Vagina (tissue), 2 donors: ENCODE measurements around the gene TSEN2.

Experiments used
- CTCF ChIP-seq, 3 experiments: fragments of 450-650 bp in 2 of 3; fragments of 200-600 bp in 1 of 3; sonication (generic) in 1 of 3; IDR thresholded peaks; one replicate each; pipeline ENCODE4 v1.5.1; 2017 to 2019; ENCODE audit warnings: antibody characterized with exemption in 3 of 3, mild to moderate bottlenecking in 2 of 3, moderate library complexity in 2 of 3
- POLR2AphosphoS5 ChIP-seq, 2 donors: sonication (generic); formaldehyde crosslinking; IDR thresholded peaks; one replicate each; pipeline ENCODE4 v1.9.0; 2017; ENCODE audit warnings: antibody characterized with exemption in 2 of 2, mild to moderate bottlenecking in 2 of 2, low read depth in 1 of 2; ENCODE audit not compliant: insufficient read depth in 1 of 2

GRCh38 chr3:12443781-12444522, 40.3 kb upstream of the TSEN2 start:
- no peak for TF ChIP-seq CTCF (IDR thresholded peaks at IDR 0.05)
- no peak for TF ChIP-seq POLR2AphosphoS5 (IDR thresholded peaks at IDR 0.05; ENCODE audit: insufficient read depth in 1 of 2, low read depth in 1 of 2)
